GM20000 (cell line): Measurements from ENCODE around the gene INTS14.

Experiments used
- DNase-seq: peaks from one replicate; pipeline ENCODE4 v3.0.0; 2012; ENCODE audit warnings: low spot score
- TF ChIP-seq, protein P1 (sequence below): IDR thresholded peaks from 2 replicates; pipeline ENCODE4 v1.5.1; 2012; ENCODE audit warnings: mild to moderate bottlenecking, control low read depth; ENCODE audit errors: extremely low read depth, missing control alignments

INTS14 gene

GRCh38 chr15:65580287-65580686, 30.6 kb downstream of the INTS14 start:
- TF ChIP-seq, protein P1, sequence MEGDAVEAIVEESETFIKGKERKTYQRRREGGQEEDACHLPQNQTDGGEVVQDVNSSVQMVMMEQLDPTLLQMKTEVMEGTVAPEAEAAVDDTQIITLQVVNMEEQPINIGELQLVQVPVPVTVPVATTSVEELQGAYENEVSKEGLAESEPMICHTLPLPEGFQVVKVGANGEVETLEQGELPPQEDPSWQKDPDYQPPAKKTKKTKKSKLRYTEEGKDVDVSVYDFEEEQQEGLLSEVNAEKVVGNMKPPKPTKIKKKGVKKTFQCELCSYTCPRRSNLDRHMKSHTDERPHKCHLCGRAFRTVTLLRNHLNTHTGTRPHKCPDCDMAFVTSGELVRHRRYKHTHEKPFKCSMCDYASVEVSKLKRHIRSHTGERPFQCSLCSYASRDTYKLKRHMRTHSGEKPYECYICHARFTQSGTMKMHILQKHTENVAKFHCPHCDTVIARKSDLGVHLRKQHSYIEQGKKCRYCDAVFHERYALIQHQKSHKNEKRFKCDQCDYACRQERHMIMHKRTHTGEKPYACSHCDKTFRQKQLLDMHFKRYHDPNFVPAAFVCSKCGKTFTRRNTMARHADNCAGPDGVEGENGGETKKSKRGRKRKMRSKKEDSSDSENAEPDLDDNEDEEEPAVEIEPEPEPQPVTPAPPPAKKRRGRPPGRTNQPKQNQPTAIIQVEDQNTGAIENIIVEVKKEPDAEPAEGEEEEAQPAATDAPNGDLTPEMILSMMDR: no peak
- no peak for DNase-seq

DNA sequence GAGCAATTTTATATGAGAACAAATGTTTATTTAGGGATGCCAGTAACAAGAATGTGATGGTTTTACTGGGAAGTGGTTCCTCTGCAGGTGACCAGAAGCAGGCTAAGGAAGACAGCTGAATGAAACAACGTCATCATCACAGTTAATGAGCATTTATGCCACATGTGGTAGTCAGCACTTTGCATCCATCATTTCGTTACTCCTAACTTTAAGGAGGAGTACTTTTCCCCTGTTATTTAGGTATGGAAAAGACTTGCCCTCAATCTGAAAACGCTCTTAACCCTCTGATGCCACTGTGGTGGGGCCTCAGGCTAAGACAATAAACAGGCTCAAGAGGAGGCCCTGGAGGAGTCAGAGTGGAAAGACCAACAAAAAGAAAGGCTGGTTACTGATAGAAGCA, 31.2 kb downstream of the INTS14 start:
- TF ChIP-seq, protein P1: no peak
- no peak for DNase-seq

GRCh38 chr15:65578904-65579728, 31.8 kb downstream of the INTS14 start:
- TF ChIP-seq, protein P1: no peak
- DNase-seq: no peak

- no peak for DNase-seq
- TF ChIP-seq, protein P1: no peak
These were observed 33.6 kb downstream of the INTS14 start for GRCh38 chr15:65577129-65577996.

DNA sequence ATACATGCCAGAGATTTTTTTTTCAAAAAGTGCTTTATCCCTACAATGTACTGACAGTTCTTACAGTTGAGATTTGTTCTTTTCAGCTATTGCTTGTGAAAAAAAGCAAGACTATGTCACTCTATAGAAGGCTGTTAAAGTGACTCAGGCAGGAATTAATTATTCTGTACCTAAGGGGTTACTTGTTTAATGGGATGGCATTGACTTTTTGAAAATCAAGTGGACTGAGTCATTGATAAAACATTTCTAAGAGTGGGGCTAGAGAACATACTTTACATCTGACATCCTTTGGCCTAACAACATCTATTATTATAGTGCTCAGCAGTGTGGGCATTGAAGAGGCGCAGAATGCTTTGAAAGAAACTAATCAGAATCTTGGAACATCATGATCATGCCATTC, 34.3 kb downstream of the INTS14 start:
- TF ChIP-seq, protein P1: no peak
- DNase-seq: no peak

DNA sequence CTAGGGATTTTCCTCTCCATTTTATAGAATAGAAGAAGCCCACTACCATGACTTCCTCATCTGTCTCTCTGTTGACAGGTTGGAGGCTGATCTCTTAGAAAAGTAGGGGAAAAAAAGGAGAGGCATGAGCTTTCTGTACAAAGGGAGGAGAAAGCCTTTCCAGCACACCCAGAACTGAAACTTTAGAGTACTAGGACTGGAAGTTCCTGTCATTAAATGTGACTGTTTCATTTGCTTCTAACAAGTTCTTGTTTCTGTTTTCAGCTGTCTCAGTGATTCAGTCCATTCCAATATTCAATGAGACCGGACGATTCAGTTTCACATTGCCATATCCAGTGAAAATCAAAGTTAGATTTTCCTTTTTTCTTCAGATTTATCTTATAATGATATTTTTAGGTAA, 39.0 kb downstream of the INTS14 start:
- DNase-seq: no peak
- TF ChIP-seq, protein P1: no peak

GRCh38 chr15:65569728-65570127, 41.2 kb downstream of the INTS14 start:
- no peak for DNase-seq
- TF ChIP-seq, protein P1: no peak
